Upper lobe of left lung (tissue), 6 donors: Measurements from ENCODE around the gene TBC1D1. TPM values are rescaled to one million over a fixed set of nuclear protein-coding genes. Genes with fewer than 3 reads are reported as not detected.

Source experiments
- ATAC-seq, 2 donors: fragments of 200-7000 bp; cut with Tn5 transposase; one replicate each; pipeline ENCODE4 v1.9.1; 2022; ENCODE audit warnings: mild to moderate bottlenecking in 2 of 2, moderate library complexity in 2 of 2; ENCODE audit not compliant: low FRiP score in 2 of 2
- DNase-seq, 2 donors: peaks; one replicate each; pipeline ENCODE4 v3.0.0-alpha.2; 2019 to 2020
- H3K27ac ChIP-seq, 4 donors: fragments of 200-600 bp; sonication (generic); one replicate each; pipeline ENCODE4 v1.5.1; 2016 to 2019
- H3K27me3 ChIP-seq, 4 donors: fragments of 200-600 bp; sonication (generic); one replicate each; pipeline ENCODE4 v1.5.1; 2017 to 2019
- H3K36me3 ChIP-seq, 4 donors: fragments of 200-600 bp; sonication (generic); one replicate each; pipeline ENCODE4 v1.5.1; 2016 to 2019
- H3K4me1 ChIP-seq, 4 donors: fragments of 200-600 bp; sonication (generic); one replicate each; pipeline ENCODE4 v1.5.1; 2018 to 2019
- H3K4me3 ChIP-seq, 4 donors: fragments of 200-600 bp; sonication (generic); one replicate each; pipeline ENCODE4 v1.5.1; 2017 to 2019; ENCODE audit warnings: mild to moderate bottlenecking in 2 of 4, moderate library complexity in 1 of 4
- H3K9me3 ChIP-seq, 4 donors: fragments of 200-600 bp; sonication (generic); one replicate each; pipeline ENCODE4 v1.5.1; 2018 to 2019
- CTCF ChIP-seq, 6 experiments: fragments of 450-650 bp in 4 of 6; fragments of 200-600 bp in 2 of 6; sonication (generic) in 2 of 6; IDR thresholded peaks; one replicate each; pipeline ENCODE4 v1.5.1; 2016 to 2019; ENCODE audit warnings: antibody characterized with exemption in 6 of 6
- EP300 ChIP-seq, 4 donors: sonication (generic); formaldehyde crosslinking; IDR thresholded peaks; one replicate each; pipeline ENCODE4 v1.5.1; 2017; ENCODE audit warnings: antibody characterized with exemption in 4 of 4, control low read depth in 2 of 4
- POLR2A ChIP-seq, 4 donors: fragments of 450-650 bp; IDR thresholded peaks; one replicate each; pipeline ENCODE4 v1.5.1; 2016 to 2017; ENCODE audit warnings: antibody characterized with exemption in 4 of 4, mild to moderate bottlenecking in 2 of 4
- POLR2AphosphoS5 ChIP-seq, 2 donors: sonication (generic); formaldehyde crosslinking; IDR thresholded peaks; one replicate each; pipeline ENCODE4 v1.5.1; 2017; ENCODE audit warnings: antibody characterized with exemption in 2 of 2
- WGBS, 2 donors: methylation state at CpG; one replicate each; pipeline ENCODE4 v1.1.5; 2017 to 2018; 5-methylcytosine and 5-hydroxymethylcytosine counted together
- total RNA-seq, 6 donors: library from RNA; depleted of rRNA in 4 of 6; stranded (reverse); fragments of >200 nt in 4 of 6; gene quantifications; one replicate each; pipeline versions ENCODE4 v1.1.0 to v1.2.1, GENCODE V29; 2016 to 2021
- donor health status: DM: no; HTN: no; CAD: no; lungs with moderate emphysema.
- donor health status: DM: no; HTN: yes; CAD: no; lungs with severe emphysema.

The TBC1D1 gene
- total RNA-seq, 6 donors from 2014 or later, result 45.1 to 68.1 (median 58.0) TPM

GRCh38 chr4:38113132-38113531, 222.2 kb downstream of the TBC1D1 start:
- H3K4me1 ChIP-seq, result peaks cover 0 to 16% (median 11%) of the 10 kb centered on the region in 4 donors

GRCh38 chr4:38113551-38113950, 222.7 kb downstream of the TBC1D1 start:
- peaks cover 0 to 16% (median 11%) of the 10 kb centered on the region in 4 donors for H3K4me1 ChIP-seq
- H3K27ac ChIP-seq, result no peak overlapping the region
- no peaks in the 10 kb centered on the region for H3K27me3 ChIP-seq
- H3K4me3 ChIP-seq, result no peak overlapping the region
- H3K36me3 ChIP-seq, result peaks cover 0 to 37% (median 6%) of the 10 kb centered on the region in 4 donors
- no peak for DNase-seq
- TF ChIP-seq EP300 (IDR thresholded peaks at IDR 0.05) (no peak), POLR2AphosphoS5 (IDR thresholded peaks at IDR 0.05) (no peak), POLR2A (IDR thresholded peaks at IDR 0.05) (no peak), CTCF (IDR thresholded peaks at IDR 0.05) (no peak)
- H3K9me3 ChIP-seq, result no peaks in the 10 kb centered on the region
- no peak for ATAC-seq
- WGBS, 2 donors, result 92 to 95% methylated on average over 2 of the region's 2 CpGs

More at GRCh38 chr4:38113132-38113531, 222.2 kb downstream of the TBC1D1 start:
- H3K27me3 ChIP-seq, result no peaks in the 10 kb centered on the region
- 71 to 79% methylated on average over 4 of the region's 4 CpGs for WGBS, 2 donors
- H3K4me3 ChIP-seq, result no peak overlapping the region
- ATAC-seq (no peak), DNase-seq (no peak)
- no peak overlapping the region for H3K27ac ChIP-seq
- TF ChIP-seq POLR2AphosphoS5 (IDR thresholded peaks at IDR 0.05) (no peak), EP300 (IDR thresholded peaks at IDR 0.05) (no peak), POLR2A (IDR thresholded peaks at IDR 0.05) (no peak), CTCF (IDR thresholded peaks at IDR 0.05) (no peak)
- peaks cover 0 to 37% (median 3%) of the 10 kb centered on the region in 4 donors for H3K36me3 ChIP-seq
- no peaks in the 10 kb centered on the region for H3K9me3 ChIP-seq

GRCh38 chr4:38114386-38115150, 223.7 kb downstream of the TBC1D1 start:
- TF ChIP-seq POLR2AphosphoS5 (IDR thresholded peaks at IDR 0.05) (no peak), CTCF (IDR thresholded peaks at IDR 0.05) (no peak), POLR2A (IDR thresholded peaks at IDR 0.05) (no peak), EP300 (IDR thresholded peaks at IDR 0.05) (no peak)
- Histone ChIP-seq H3K27me3 (no peaks in the 10 kb centered on the region), H3K36me3 (peaks cover 0 to 37% (median 8%) of the 10 kb centered on the region in 4 donors), H3K4me3 (no peak overlapping the region), H3K4me1 (peaks cover 0 to 16% (median 11%) of the 10 kb centered on the region in 4 donors), H3K27ac (no peak overlapping the region), H3K9me3 (no peaks in the 10 kb centered on the region)
- ATAC-seq (peak in 1 of 2 donors; percentile 69), DNase-seq (no peak)
- WGBS, 2 donors, result 45 to 47% methylated on average over 6 of the region's 6 CpGs

- TF ChIP-seq EP300 (IDR thresholded peaks at IDR 0.05), result no peak
- TF ChIP-seq POLR2AphosphoS5 (IDR thresholded peaks at IDR 0.05), result no peak
- TF ChIP-seq CTCF (IDR thresholded peaks at IDR 0.05), result no peak
- TF ChIP-seq POLR2A (IDR thresholded peaks at IDR 0.05), result no peak
- 93 to 94% methylated on average over 5 of the region's 5 CpGs for WGBS, 2 donors
- H3K36me3 ChIP-seq, result peaks cover 0 to 40% (median 14%) of the 10 kb centered on the region in 4 donors
- no peak overlapping the region for H3K27ac ChIP-seq
- no peaks in the 10 kb centered on the region for H3K27me3 ChIP-seq
- peaks cover 0 to 16% (median 11%) of the 10 kb centered on the region in 4 donors for H3K4me1 ChIP-seq
- no peaks in the 10 kb centered on the region for H3K9me3 ChIP-seq
- ATAC-seq (no peak), DNase-seq (no peak)
- H3K4me3 ChIP-seq, result no peak overlapping the region
Observed at GRCh38 chr4:38115601-38116000, 224.7 kb downstream of the TBC1D1 start.
